IPS-NIHi11 (cell line): ENCODE results near the gene MRPL55.

ENCODE experiments used
- DNase-seq: peaks from one replicate; pipeline ENCODE4 v3.0.0; 2012; ENCODE audit warnings: mixed read lengths, low spot score

MRPL55 gene

GRCh38 chr1:228100822-228101613 lies 8.1 kb downstream of the MRPL55 start:
- no peak for DNase-seq

GRCh38 chr1:228099331-228099732 lies 9.8 kb downstream of the MRPL55 start:
- DNase-seq, result no peak

- DNase-seq, result no peak
These were observed 10.7 kb downstream of the MRPL55 start for GRCh38 chr1:228098323-228098931.

- no peak for DNase-seq
These were observed 11.6 kb downstream of the MRPL55 start for GRCh38 chr1:228097333-228098081.

GRCh38 chr1:228096416-228097332 lies 12.4 kb downstream of the MRPL55 start:
- DNase-seq, result peak; percentile 3

GRCh38 chr1:228095938-228096337 lies 13.2 kb downstream of the MRPL55 start:
- DNase-seq, result peak; percentile 1

- DNase-seq, result peak; percentile 4
These were observed 13.9 kb downstream of the MRPL55 start for GRCh38 chr1:228095161-228095560.

GRCh38 chr1:228094432-228095016 lies 14.6 kb downstream of the MRPL55 start:
- DNase-seq, result no peak

- DNase-seq, result no peak
These were observed 15.8 kb downstream of the MRPL55 start for GRCh38 chr1:228093050-228093906.

- no peak for DNase-seq
These were observed 16.6 kb downstream of the MRPL55 start for GRCh38 chr1:228092342-228093049.

- DNase-seq, result no peak
These were observed 18.0 kb downstream of the MRPL55 start for GRCh38 chr1:228091084-228091483.

GRCh38 chr1:228090613-228091081 lies 18.5 kb downstream of the MRPL55 start:
- no peak for DNase-seq

GRCh38 chr1:228089519-228090380 lies 19.3 kb downstream of the MRPL55 start:
- no peak for DNase-seq

GRCh38 chr1:228088586-228089498 lies 20.3 kb downstream of the MRPL55 start:
- DNase-seq, result no peak

GRCh38 chr1:228087771-228088251 lies 21.3 kb downstream of the MRPL55 start:
- no peak for DNase-seq

GRCh38 chr1:228085287-228085951 lies 23.7 kb downstream of the MRPL55 start:
- no peak for DNase-seq

GRCh38 chr1:228084797-228085196 lies 24.3 kb downstream of the MRPL55 start:
- DNase-seq, result no peak
